ENCODE results near the gene DAP3. TPM values are rescaled to one million over a fixed set of nuclear protein-coding genes. Genes with fewer than 3 reads are reported as not detected.

The DAP3 gene
- total RNA-seq, 4 donors from 2014 or later, result 81.4 to 115 (median 107) TPM

DNA sequence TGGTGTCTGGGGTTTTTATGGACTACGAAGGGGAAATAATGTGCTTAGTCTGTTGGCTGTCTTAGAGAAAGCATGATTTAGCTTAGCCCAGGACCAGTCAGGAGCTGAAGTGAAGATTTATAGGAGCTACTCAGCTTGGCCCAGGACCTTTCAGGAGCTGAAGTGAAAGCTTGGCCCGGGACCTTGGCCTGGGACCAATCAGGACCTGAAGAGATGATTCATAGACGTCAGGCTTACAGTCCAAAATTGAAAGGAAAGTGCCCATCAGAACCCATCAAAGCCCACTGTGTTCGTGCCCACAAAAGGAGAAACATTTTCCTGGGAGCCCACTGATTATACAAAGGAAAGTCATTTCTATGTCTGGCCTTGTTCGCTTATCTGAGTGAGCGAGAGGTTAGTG, 43.2 kb upstream of the DAP3 start:
- Histone ChIP-seq H3K27ac (peak overlapping the region in 1 of 4 donors; percentile 8), H3K27me3 (no peaks in the 10 kb centered on the region), H3K36me3 (no peaks in the 10 kb centered on the region), H3K4me1 (peaks cover 0 to 35% (median 3%) of the 10 kb centered on the region in 3 donors), H3K4me3 (no peak overlapping the region), H3K9me3 (peaks cover 0 to 17% (median 0%) of the 10 kb centered on the region in 3 donors)
- TF ChIP-seq, protein P1, sequence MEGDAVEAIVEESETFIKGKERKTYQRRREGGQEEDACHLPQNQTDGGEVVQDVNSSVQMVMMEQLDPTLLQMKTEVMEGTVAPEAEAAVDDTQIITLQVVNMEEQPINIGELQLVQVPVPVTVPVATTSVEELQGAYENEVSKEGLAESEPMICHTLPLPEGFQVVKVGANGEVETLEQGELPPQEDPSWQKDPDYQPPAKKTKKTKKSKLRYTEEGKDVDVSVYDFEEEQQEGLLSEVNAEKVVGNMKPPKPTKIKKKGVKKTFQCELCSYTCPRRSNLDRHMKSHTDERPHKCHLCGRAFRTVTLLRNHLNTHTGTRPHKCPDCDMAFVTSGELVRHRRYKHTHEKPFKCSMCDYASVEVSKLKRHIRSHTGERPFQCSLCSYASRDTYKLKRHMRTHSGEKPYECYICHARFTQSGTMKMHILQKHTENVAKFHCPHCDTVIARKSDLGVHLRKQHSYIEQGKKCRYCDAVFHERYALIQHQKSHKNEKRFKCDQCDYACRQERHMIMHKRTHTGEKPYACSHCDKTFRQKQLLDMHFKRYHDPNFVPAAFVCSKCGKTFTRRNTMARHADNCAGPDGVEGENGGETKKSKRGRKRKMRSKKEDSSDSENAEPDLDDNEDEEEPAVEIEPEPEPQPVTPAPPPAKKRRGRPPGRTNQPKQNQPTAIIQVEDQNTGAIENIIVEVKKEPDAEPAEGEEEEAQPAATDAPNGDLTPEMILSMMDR (IDR thresholded peaks at IDR 0.05), result no peak
- TF ChIP-seq POLR2AphosphoS5 (IDR thresholded peaks at IDR 0.05), result no peak
- no peak for TF ChIP-seq EP300 (IDR thresholded peaks at IDR 0.05)
- TF ChIP-seq POLR2A (IDR thresholded peaks at IDR 0.05), result no peak
- no peak for ATAC-seq
- 40 to 45% methylated on average over 1 to 6 of the region's 6 CpGs for WGBS, 2 donors (ENCODE audit: low coverage in 1 of 2)

DNA sequence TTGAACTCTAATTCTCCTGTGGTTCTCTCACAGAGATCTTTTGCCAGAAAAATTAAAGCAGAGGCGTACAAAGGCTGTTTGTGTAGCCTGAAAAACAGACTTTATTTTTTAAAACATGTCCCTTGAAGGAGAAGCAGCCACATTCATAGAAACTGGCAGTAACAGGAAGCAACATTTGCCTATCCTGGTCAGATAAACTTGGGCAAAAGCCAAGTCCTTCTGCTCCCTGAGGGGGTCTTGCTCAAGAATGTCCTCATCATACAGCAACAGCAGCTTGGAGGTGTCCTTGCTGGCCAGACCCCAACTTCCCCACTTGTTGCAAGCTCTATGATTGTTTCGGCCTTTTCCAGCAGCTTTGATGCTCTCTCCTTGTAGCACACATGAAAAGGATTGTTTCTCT, 42.6 kb upstream of the DAP3 start:
- ATAC-seq, result peak; percentile 61
- H3K27me3 ChIP-seq, result no peaks in the 10 kb centered on the region
- H3K4me3 ChIP-seq, result no peak overlapping the region
- TF ChIP-seq POLR2AphosphoS5 (IDR thresholded peaks at IDR 0.05) (no peak), POLR2A (IDR thresholded peaks at IDR 0.05) (no peak), EP300 (IDR thresholded peaks at IDR 0.05) (no peak)
- TF ChIP-seq, protein P1 (IDR thresholded peaks at IDR 0.05), result no peak
- peaks cover 0 to 17% (median 0%) of the 10 kb centered on the region in 3 donors for H3K9me3 ChIP-seq
- H3K4me1 ChIP-seq, result peaks cover 0 to 38% (median 3%) of the 10 kb centered on the region in 3 donors
- H3K27ac ChIP-seq, result no peak overlapping the region
- WGBS, 2 donors (ENCODE audit: low coverage in 1 of 2), result 70 to 72% methylated on average over 2 of the region's 2 CpGs
- H3K36me3 ChIP-seq, result no peaks in the 10 kb centered on the region

DNA sequence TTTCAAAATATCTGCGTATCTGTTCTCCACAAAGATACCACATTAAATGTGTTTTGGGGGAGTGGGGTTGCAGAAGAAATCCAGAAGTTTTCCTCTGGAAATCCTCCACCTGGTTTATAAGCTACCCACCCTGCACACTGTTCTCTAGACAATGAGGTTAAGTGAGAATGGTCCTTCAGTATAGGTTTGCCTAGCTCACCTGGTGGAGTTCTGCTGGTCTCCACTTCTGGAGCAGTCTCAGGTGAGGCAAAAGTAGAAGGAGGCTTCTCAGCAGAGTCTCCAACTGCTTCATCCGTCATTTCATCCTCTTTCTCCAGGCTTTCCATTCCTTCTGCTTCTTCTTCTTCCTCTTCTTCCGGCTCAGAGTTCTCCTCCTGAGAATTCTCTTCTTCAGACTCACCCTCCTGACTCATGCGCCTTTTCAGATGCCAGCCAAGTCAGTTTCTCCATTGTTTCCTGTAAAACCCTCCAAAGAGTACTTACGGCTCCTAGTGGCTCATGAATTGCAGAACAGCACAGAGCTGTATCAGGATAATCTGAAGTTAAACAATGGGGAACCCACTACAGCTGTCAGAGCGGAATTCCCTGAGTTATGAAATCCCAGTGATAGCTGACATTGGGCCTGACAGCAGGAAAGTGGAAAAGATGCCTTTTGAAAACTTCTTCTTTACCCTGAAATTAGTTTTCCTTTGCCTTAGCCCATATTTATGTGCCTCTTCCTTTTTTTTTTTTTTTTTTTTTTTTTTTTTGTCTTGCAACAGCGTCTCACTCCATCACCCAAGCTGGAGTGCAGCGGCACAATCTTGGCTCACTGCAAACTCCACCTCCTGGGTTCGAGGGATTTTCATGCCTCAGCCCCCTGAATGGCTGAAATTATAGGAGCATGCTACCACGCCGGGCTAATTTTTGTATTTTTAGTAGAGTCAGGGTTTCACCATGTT, 40.4 kb upstream of the DAP3 start:
- peak overlapping the region in 3 of 4 donors; percentile 25 to 54 (median 53) for H3K27ac ChIP-seq
- no peaks in the 10 kb centered on the region for H3K27me3 ChIP-seq
- TF ChIP-seq POLR2A (IDR thresholded peaks at IDR 0.05) (no peak), EP300 (IDR thresholded peaks at IDR 0.05) (no peak), POLR2AphosphoS5 (IDR thresholded peaks at IDR 0.05) (peak; percentile 59)
- TF ChIP-seq, protein P1 (IDR thresholded peaks at IDR 0.05), result peak in 3 of 4 experiments; percentile 11 to 51 (median 38)
- no peaks in the 10 kb centered on the region for H3K9me3 ChIP-seq
- no peak overlapping the region for H3K4me3 ChIP-seq
- WGBS, 2 donors (ENCODE audit: low coverage in 1 of 2), result 25 to 29% methylated on average over 7 to 8 of the region's 11 CpGs
- peak; percentile 87 for ATAC-seq
- H3K36me3 ChIP-seq, result no peaks in the 10 kb centered on the region
- H3K4me1 ChIP-seq, result peaks cover 0 to 38% (median 3%) of the 10 kb centered on the region in 3 donors

DNA sequence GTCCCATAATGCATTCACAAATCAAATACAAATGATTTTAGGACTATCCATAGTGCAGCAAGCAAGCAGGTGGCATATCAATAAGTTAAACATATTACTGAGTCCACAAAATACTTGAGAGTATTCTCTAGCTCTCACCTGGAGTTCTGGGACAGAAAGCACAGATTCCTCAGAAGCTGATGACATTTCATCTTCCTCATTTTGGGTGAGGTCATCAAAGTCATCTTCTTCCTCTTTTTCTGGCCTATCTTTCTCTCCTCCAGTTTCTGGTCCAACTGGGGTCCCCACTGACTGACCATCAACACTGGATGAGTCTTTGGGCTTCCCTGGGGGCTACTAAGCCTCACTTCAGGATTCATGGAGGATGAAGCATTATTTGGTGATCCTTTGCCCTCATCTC, 39.2 kb upstream of the DAP3 start:
- H3K4me3 ChIP-seq, result no peak overlapping the region
- no peak overlapping the region for H3K27ac ChIP-seq
- H3K9me3 ChIP-seq, result no peaks in the 10 kb centered on the region
- no peaks in the 10 kb centered on the region for H3K27me3 ChIP-seq
- no peaks in the 10 kb centered on the region for H3K36me3 ChIP-seq
- TF ChIP-seq, protein P1 (IDR thresholded peaks at IDR 0.05), result no peak
- TF ChIP-seq EP300 (IDR thresholded peaks at IDR 0.05) (no peak), POLR2AphosphoS5 (IDR thresholded peaks at IDR 0.05) (no peak), POLR2A (IDR thresholded peaks at IDR 0.05) (no peak)
- no peak for ATAC-seq
- peaks cover 0 to 38% (median 3%) of the 10 kb centered on the region in 3 donors for H3K4me1 ChIP-seq
